ENCODE measurements around the gene DHX29. TPM values are rescaled to one million over a fixed set of nuclear protein-coding genes. Genes with fewer than 3 reads are reported as not detected.

Gene DHX29
- total RNA-seq, 1 donor from 2014 or later = 16.3 TPM

GRCh38 chr5:55303238-55303690, 4.2 kb downstream of the DHX29 start:
- no peak for TF ChIP-seq CTCF (IDR thresholded peaks at IDR 0.05; ENCODE audit: insufficient read depth, low read length, severe bottlenecking)
- H3K27me3 ChIP-seq (ENCODE audit: control insufficient read depth, insufficient read depth, low read length) = no peaks in the 10 kb centered on the region
- H3K36me3 ChIP-seq (ENCODE audit: control insufficient read depth, insufficient read depth, low read length) = peaks cover 3% of the 10 kb centered on the region
- DNase-seq (ENCODE audit: low read depth) = peak; percentile 92
- H3K4me3 ChIP-seq (ENCODE audit: low read depth, low read length) = no peak overlapping the region
- FAIRE-seq = no peak

- H3K36me3 ChIP-seq (ENCODE audit: control insufficient read depth, insufficient read depth, low read length) = peaks cover 3% of the 10 kb centered on the region
- TF ChIP-seq CTCF (IDR thresholded peaks at IDR 0.05; ENCODE audit: insufficient read depth, low read length, severe bottlenecking) = no peak
- H3K4me3 ChIP-seq (ENCODE audit: low read depth, low read length) = no peak overlapping the region
- FAIRE-seq (no peak), DNase-seq (ENCODE audit: low read depth) (no peak)
- H3K27me3 ChIP-seq (ENCODE audit: control insufficient read depth, insufficient read depth, low read length) = no peaks in the 10 kb centered on the region
These were observed 6.6 kb downstream of the DHX29 start for GRCh38 chr5:55300890-55301289.

- Histone ChIP-seq H3K4me3 (ENCODE audit: low read depth, low read length) (no peak overlapping the region), H3K27me3 (ENCODE audit: control insufficient read depth, insufficient read depth, low read length) (no peaks in the 10 kb centered on the region), H3K36me3 (ENCODE audit: control insufficient read depth, insufficient read depth, low read length) (peaks cover 5% of the 10 kb centered on the region)
- no peak for FAIRE-seq
- TF ChIP-seq CTCF (IDR thresholded peaks at IDR 0.05; ENCODE audit: insufficient read depth, low read length, severe bottlenecking) = no peak
- DNase-seq (ENCODE audit: low read depth) = no peak
These were observed 12.6 kb downstream of the DHX29 start for GRCh38 chr5:55294935-55295334.

- DNase-seq (ENCODE audit: low read depth) (no peak), FAIRE-seq (no peak)
- TF ChIP-seq CTCF (IDR thresholded peaks at IDR 0.05; ENCODE audit: insufficient read depth, low read length, severe bottlenecking) = no peak
- H3K4me3 ChIP-seq (ENCODE audit: low read depth, low read length) = no peak overlapping the region
- H3K36me3 ChIP-seq (ENCODE audit: control insufficient read depth, insufficient read depth, low read length) = peaks cover 9% of the 10 kb centered on the region
- H3K27me3 ChIP-seq (ENCODE audit: control insufficient read depth, insufficient read depth, low read length) = no peaks in the 10 kb centered on the region
These were observed 16.5 kb downstream of the DHX29 start for GRCh38 chr5:55290991-55291390.

DNA sequence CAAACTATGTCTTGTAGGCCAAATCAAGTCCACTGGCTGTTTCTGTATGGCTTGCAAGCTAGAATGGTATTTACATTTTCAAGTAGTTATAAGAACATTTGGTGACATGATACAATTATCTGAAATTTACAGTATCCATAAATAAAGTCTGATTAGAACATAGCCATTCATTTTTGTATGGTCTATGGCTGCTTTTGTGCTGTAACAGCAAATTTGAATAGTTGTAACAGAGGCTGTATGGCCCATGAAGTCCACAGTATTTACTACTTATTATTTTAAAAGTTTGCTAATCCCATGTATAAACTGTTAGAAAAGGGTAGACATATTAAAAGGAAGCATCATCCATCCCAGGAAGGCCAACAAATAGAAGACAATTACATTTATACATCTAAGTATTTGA, 17.7 kb downstream of the DHX29 start:
- no peak overlapping the region for H3K4me3 ChIP-seq (ENCODE audit: low read depth, low read length)
- FAIRE-seq (no peak), DNase-seq (ENCODE audit: low read depth) (no peak)
- no peaks in the 10 kb centered on the region for H3K27me3 ChIP-seq (ENCODE audit: control insufficient read depth, insufficient read depth, low read length)
- TF ChIP-seq CTCF (IDR thresholded peaks at IDR 0.05; ENCODE audit: insufficient read depth, low read length, severe bottlenecking) = no peak
- H3K36me3 ChIP-seq (ENCODE audit: control insufficient read depth, insufficient read depth, low read length) = peaks cover 8% of the 10 kb centered on the region

DNA sequence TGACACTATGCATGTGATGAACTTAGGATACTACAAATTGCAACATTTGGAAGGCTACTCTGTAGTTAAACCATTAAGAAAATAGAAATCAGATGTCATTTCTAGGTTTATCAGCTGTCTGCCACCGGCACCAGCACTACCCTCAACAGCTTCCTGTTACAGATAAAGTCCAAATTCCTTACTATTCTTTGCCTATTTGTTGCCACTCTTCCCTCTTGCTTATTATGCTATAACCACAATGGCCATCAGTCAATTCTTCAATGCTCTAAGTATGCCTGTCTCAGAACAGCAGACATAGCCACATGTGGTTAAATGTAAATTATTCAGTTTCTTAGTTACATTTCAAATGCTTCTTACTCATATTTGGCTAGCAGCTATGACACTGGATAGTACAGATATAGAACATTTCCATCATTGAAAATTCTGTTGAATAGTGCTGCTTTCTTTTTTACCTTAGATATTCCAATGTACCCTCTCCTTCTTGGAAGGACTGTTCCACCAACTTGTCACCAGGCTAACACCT, 21.0 kb downstream of the DHX29 start:
- no peak for TF ChIP-seq CTCF (IDR thresholded peaks at IDR 0.05; ENCODE audit: insufficient read depth, low read length, severe bottlenecking)
- Histone ChIP-seq H3K27me3 (ENCODE audit: control insufficient read depth, insufficient read depth, low read length) (no peaks in the 10 kb centered on the region), H3K36me3 (ENCODE audit: control insufficient read depth, insufficient read depth, low read length) (peaks cover 7% of the 10 kb centered on the region), H3K4me3 (ENCODE audit: low read depth, low read length) (no peak overlapping the region)
- no peak for FAIRE-seq
- DNase-seq (ENCODE audit: low read depth) = no peak

Data from bronchial epithelial cell (primary cell).